GM12891 (cell line): ENCODE measurements around the gene ACTN3.

Source experiments
- PAX5 ChIP-seq: IDR thresholded peaks from 2 replicates; pipeline ENCODE4 v1.6.1; 2011; ENCODE audit warnings: low read length, moderate library complexity, mild to moderate bottlenecking; ENCODE audit not compliant: insufficient read depth, severe bottlenecking
- POLR2A ChIP-seq: IDR thresholded peaks from 2 replicates; pipeline ENCODE4 v1.6.1; 2011; ENCODE audit warnings: low read depth, low read length, control low read depth
- POLR2AphosphoS5 ChIP-seq: IDR thresholded peaks from 2 replicates; pipeline ENCODE4 v1.6.1; 2011; ENCODE audit warnings: low read depth, low read length, control low read depth
- POU2F2 ChIP-seq: IDR thresholded peaks from 2 replicates; pipeline ENCODE4 v1.6.1; 2011; ENCODE audit warnings: low read depth, mild to moderate bottlenecking, control low read depth, low read length, moderate library complexity
- SPI1 ChIP-seq: IDR thresholded peaks from 2 replicates; pipeline ENCODE4 v1.6.1; 2011; ENCODE audit warnings: low read depth, low read length, control low read depth
- TAF1 ChIP-seq: IDR thresholded peaks from 2 replicates; pipeline ENCODE4 v1.6.1; 2011; ENCODE audit warnings: low read depth, low read length, control low read depth

DNA sequence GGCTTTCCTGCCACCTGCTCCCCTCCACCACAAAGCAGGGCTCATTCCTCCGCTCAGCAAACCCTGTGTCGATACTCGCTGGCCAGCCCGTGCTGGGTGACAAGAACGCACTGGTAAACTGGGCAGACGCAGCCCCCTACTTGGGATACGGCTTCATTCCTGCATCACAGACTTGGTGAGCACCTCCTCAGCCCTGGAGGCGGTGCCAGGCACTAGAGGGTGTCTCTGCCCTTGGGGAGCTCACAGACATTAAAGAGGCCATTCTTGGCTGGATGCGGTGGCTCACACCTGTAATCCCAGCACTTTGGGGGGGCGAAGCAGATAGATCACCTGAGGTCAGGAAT lies 6.9 kb upstream of the ACTN3 start:
- TF ChIP-seq TAF1 (no peak), POLR2A (no peak), POLR2AphosphoS5 (no peak), SPI1 (no peak), POU2F2 (no peak), PAX5 (no peak)
